Measurements from ENCODE around the gene PRKG2.

The PRKG2 gene, protein sequence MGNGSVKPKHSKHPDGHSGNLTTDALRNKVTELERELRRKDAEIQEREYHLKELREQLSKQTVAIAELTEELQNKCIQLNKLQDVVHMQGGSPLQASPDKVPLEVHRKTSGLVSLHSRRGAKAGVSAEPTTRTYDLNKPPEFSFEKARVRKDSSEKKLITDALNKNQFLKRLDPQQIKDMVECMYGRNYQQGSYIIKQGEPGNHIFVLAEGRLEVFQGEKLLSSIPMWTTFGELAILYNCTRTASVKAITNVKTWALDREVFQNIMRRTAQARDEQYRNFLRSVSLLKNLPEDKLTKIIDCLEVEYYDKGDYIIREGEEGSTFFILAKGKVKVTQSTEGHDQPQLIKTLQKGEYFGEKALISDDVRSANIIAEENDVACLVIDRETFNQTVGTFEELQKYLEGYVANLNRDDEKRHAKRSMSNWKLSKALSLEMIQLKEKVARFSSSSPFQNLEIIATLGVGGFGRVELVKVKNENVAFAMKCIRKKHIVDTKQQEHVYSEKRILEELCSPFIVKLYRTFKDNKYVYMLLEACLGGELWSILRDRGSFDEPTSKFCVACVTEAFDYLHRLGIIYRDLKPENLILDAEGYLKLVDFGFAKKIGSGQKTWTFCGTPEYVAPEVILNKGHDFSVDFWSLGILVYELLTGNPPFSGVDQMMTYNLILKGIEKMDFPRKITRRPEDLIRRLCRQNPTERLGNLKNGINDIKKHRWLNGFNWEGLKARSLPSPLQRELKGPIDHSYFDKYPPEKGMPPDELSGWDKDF

DNA sequence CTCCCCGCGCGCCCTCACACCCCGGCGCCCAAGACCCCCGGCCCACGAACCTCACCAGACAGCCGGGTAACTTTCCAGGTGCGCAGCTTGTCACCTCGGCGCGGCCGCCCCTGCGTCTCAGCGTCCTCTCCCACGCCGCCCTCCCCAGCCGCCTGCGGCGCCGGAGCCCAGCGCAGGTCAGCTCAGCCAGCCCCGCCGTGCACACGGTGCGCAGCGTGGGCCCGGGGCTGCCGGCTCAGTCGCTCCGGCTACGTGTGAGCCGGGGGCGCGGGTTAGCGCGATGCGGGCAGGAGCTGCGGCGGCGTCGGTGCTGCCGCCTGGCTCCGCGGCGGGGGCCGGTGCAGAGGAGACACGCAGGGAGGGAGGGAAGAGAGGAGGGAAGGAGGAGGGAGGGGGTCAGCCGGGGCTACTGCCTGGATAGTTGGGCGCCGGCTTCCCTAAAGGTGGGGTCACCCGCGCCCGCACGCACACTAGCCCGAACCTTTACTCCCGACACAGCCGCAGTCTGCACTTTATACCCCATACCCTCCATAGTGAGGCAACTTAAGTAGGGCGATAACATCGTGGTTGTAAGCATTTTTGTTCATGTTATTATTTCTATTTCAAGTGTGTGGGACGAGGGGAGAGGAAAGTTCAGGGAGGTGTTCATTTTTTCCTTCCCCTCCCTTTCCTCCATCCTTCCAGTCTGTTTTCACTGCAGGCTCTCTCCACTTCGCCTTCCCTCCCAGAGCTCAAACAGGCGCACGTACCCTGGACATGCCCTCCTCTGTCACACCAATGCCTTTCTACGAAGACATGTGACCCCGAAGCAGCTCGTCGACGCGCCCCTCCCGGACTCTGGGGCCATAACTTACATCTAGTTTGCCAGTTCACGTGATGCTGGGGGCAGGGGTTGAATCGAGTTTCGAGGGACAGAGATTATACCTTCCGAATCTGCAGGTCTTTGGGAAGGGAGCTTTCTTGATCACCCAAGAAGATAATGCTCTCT is at the start of gene PRKG2:
Gene PRKG2, minus strand, starts transcription at position 342 of the 988 bp plus-strand sequence. CDS start 10,175 bp downstream, outside the sequence.
- H3K9ac ChIP-seq (ENCODE audit: low read length): peak within 1 kb of the TSS; percentile 70
- H3K36me3 ChIP-seq (ENCODE audit: control insufficient read depth, insufficient read depth, low read length, severe bottlenecking): no peaks in the 10 kb centered on the region
- H3K4me3 ChIP-seq (ENCODE audit: low read length): peak within 1 kb of the TSS; percentile 83
- H3K4me1 ChIP-seq (ENCODE audit: control insufficient read depth, insufficient read depth, low read length): peaks cover 14% of the 10 kb centered on the region
- no peaks in the 10 kb centered on the region for H3K27me3 ChIP-seq (replicated peaks; ENCODE audit: control insufficient read depth, insufficient read depth, low read length)
- peak; percentile 68 for DNase-seq (ENCODE audit: low read depth)
- peaks cover 4% of the 10 kb centered on the region for H3K9me3 ChIP-seq (ENCODE audit: control insufficient read depth, low read length)

DNA sequence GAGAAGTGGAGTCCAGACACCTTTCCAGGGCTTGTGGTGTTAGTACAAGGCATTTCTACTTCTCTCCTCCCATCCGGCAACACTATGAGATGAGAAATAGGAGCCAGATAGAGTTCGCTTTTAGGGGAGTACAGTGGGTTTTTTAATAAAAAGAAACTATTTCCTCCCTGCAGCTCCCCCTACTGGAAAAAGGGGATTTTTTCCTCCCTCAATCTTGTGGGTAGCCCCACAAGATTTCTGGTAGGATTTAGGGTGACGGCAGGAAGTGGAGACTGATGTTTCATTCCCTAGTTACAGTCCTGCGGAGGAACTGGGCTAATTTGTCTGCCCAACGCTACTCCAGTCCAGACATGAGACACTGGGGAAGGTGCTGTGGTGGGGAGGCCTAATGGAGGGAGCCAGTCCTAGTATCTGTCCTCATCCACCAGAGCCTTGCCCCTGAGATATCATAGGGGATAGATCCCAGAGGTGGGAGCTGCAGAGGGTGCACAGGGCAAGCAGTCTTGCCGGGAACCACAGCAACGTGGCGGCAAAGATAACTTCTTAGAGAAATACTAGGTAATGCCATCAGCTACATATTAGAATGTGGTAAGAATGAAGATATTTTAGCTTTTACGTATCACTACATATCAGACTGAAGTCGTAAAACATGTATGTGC is 45.5 kb upstream of the PRKG2 start:
- DNase-seq (ENCODE audit: low read depth): no peak
- no peaks in the 10 kb centered on the region for H3K36me3 ChIP-seq (ENCODE audit: control insufficient read depth, insufficient read depth, low read length, severe bottlenecking)
- peaks cover 19% of the 10 kb centered on the region for H3K4me1 ChIP-seq (ENCODE audit: control insufficient read depth, insufficient read depth, low read length)
- H3K4me3 ChIP-seq (ENCODE audit: low read length): no peak overlapping the region
- no peak overlapping the region for H3K9ac ChIP-seq (ENCODE audit: low read length)
- no peaks in the 10 kb centered on the region for H3K27me3 ChIP-seq (replicated peaks; ENCODE audit: control insufficient read depth, insufficient read depth, low read length)
- H3K9me3 ChIP-seq (ENCODE audit: control insufficient read depth, low read length): no peaks in the 10 kb centered on the region

DNA sequence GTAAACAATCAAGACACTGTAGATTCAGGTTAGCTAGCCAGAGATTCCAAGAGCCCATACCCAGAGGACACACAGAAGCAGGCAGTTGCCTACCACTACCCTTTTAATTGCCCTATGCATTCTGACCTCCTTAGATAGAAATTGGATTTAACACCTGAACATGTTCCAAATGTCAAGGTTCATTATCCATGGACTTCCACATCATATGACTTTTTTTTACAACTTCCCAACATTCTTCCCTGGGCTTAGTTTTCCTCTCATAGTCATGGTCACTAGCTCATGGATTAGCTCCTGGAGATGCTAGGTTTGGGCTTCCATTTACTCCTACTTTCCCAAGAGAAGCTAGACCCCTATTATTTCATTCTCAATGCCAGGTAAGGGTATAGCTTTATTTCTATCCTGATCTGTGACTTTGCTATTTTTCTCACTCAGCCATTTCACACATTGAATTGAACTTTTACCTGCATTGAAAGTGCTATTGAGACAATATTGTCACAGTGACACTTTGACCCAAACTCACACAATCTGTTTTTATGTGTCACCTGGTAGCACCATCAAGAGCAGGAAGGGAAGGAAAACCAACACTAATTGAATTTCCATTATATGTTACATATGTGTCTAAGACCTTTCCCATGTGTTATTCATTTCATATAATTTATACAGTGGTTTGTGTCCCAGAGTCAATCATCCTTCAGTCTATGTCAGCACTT is 44.0 kb upstream of the PRKG2 start:
- DNase-seq (ENCODE audit: low read depth): no peak
- Histone ChIP-seq H3K9me3 (ENCODE audit: control insufficient read depth, low read length) (no peaks in the 10 kb centered on the region), H3K4me1 (ENCODE audit: control insufficient read depth, insufficient read depth, low read length) (peaks cover 26% of the 10 kb centered on the region), H3K27me3 (replicated peaks; ENCODE audit: control insufficient read depth, insufficient read depth, low read length) (no peaks in the 10 kb centered on the region), H3K4me3 (ENCODE audit: low read length) (no peak overlapping the region), H3K9ac (ENCODE audit: low read length) (no peak overlapping the region), H3K36me3 (ENCODE audit: control insufficient read depth, insufficient read depth, low read length, severe bottlenecking) (no peaks in the 10 kb centered on the region)

DNA sequence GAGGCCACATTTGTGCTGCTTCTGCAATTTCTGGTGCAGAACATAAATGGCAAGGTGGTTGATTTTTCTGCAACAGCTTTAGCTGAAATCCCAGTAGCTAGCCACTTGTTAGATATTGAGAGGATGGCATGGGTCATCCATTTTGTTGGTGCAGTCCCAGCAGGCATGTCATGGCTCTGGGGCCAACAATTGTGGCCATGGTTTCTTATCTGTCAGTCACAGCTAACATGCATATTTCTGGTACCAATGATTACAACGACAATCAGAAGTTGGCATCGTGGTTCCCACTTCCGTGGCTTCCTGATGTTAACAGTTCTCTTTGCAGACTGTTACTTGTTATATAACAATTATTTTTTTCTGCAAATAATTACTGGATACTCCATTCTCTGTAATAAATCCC is 42.8 kb upstream of the PRKG2 start:
- no peak overlapping the region for H3K9ac ChIP-seq (ENCODE audit: low read length)
- no peaks in the 10 kb centered on the region for H3K9me3 ChIP-seq (ENCODE audit: control insufficient read depth, low read length)
- H3K4me3 ChIP-seq (ENCODE audit: low read length): no peak overlapping the region
- H3K27me3 ChIP-seq (replicated peaks; ENCODE audit: control insufficient read depth, insufficient read depth, low read length): no peaks in the 10 kb centered on the region
- DNase-seq (ENCODE audit: low read depth): no peak
- H3K36me3 ChIP-seq (ENCODE audit: control insufficient read depth, insufficient read depth, low read length, severe bottlenecking): no peaks in the 10 kb centered on the region
- peaks cover 26% of the 10 kb centered on the region for H3K4me1 ChIP-seq (ENCODE audit: control insufficient read depth, insufficient read depth, low read length)

DNA sequence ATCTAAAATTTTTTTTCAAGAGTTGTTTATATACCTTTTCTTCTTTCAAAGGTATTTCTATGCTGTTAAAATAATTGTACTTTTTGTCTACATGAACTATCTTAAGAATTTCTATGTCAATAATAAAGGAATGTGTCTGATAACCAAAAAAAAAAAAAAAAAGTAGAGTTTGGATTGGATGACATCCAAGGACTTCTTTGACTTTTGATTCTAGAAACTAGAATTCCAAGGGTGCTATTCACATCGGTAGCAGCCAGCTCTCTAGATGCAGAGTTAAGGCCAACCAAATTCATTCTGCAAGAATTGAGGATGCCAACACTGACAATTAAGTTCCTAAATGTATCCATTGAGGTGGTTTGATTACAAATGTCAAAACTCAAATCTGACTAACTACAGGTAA is 42.0 kb upstream of the PRKG2 start:
- no peak overlapping the region for H3K9ac ChIP-seq (ENCODE audit: low read length)
- H3K36me3 ChIP-seq (ENCODE audit: control insufficient read depth, insufficient read depth, low read length, severe bottlenecking): no peaks in the 10 kb centered on the region
- H3K9me3 ChIP-seq (ENCODE audit: control insufficient read depth, low read length): no peaks in the 10 kb centered on the region
- H3K27me3 ChIP-seq (replicated peaks; ENCODE audit: control insufficient read depth, insufficient read depth, low read length): no peaks in the 10 kb centered on the region
- H3K4me3 ChIP-seq (ENCODE audit: low read length): no peak overlapping the region
- peak; percentile 45 for DNase-seq (ENCODE audit: low read depth)
- H3K4me1 ChIP-seq (ENCODE audit: control insufficient read depth, insufficient read depth, low read length): peaks cover 26% of the 10 kb centered on the region

DNA sequence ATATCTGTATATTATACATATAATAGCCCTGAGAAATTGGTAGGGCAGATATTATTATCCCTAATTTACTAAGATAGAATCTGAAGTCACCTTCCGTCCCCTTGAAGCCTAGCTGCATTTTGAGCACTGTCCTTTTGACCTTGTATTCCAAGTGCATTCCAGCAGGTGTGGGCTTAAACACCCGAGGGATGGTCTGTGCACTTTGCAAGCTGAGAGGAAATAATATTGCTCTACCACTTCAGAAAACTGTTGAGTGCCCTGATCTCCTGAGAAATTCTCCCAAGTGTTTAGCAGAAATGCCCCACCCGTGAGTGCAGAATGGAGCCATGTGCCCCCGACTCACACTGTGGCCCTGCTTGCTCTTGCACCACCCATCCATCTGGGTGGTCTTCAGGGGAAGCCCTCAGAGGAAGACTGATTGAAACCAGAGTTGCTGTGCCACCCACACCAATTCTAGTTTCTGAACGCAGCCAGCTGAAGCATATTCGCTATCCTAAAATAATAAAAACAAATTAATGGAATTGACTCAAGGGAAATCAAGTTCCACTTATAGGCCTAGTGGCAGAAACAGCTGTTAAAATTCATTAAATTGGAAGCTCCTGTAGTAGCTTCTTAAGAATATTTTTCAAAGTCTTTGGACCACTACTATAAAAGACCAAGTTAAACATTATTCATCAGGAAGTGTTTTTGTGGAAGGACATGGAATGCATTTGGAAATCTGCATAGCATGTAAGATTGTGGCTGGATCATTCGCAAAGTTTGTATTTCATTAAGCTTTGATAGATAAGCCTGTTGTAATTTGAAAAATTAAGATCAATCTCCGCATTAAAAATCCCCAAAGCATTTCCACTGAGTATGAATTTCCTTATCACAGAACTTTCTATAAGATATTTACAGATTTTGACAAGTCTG is 41.3 kb upstream of the PRKG2 start:
- H3K4me3 ChIP-seq (ENCODE audit: low read length): no peak overlapping the region
- H3K9ac ChIP-seq (ENCODE audit: low read length): peak overlapping the region; percentile 14
- no peaks in the 10 kb centered on the region for H3K36me3 ChIP-seq (ENCODE audit: control insufficient read depth, insufficient read depth, low read length, severe bottlenecking)
- peaks cover 26% of the 10 kb centered on the region for H3K4me1 ChIP-seq (ENCODE audit: control insufficient read depth, insufficient read depth, low read length)
- peak; percentile 15 for DNase-seq (ENCODE audit: low read depth)
- H3K9me3 ChIP-seq (ENCODE audit: control insufficient read depth, low read length): no peaks in the 10 kb centered on the region
- H3K27me3 ChIP-seq (replicated peaks; ENCODE audit: control insufficient read depth, insufficient read depth, low read length): no peaks in the 10 kb centered on the region

DNA sequence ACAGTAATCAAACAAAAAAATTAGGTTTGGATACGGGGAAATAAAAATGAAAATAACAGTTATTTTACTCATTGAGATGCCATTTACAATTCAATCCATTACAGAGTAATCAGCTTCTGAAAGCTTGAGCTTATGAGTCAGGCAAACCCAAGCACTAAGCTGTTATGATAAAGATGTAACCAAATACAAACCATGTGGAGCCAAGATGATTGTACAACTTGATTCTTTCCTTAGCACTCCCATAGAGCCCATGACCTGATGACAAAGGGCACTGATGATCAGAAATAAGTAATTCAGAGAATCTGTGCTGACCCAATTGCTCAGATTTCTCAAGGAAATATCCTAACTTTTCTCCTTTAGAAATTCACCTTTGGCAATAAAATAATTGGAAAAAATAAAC is 40.5 kb upstream of the PRKG2 start:
- Histone ChIP-seq H3K9ac (ENCODE audit: low read length) (no peak overlapping the region), H3K27me3 (replicated peaks; ENCODE audit: control insufficient read depth, insufficient read depth, low read length) (no peaks in the 10 kb centered on the region), H3K4me1 (ENCODE audit: control insufficient read depth, insufficient read depth, low read length) (peaks cover 26% of the 10 kb centered on the region), H3K4me3 (ENCODE audit: low read length) (no peak overlapping the region), H3K9me3 (ENCODE audit: control insufficient read depth, low read length) (no peaks in the 10 kb centered on the region), H3K36me3 (ENCODE audit: control insufficient read depth, insufficient read depth, low read length, severe bottlenecking) (no peaks in the 10 kb centered on the region)
- DNase-seq (ENCODE audit: low read depth): peak; percentile 80

DNA sequence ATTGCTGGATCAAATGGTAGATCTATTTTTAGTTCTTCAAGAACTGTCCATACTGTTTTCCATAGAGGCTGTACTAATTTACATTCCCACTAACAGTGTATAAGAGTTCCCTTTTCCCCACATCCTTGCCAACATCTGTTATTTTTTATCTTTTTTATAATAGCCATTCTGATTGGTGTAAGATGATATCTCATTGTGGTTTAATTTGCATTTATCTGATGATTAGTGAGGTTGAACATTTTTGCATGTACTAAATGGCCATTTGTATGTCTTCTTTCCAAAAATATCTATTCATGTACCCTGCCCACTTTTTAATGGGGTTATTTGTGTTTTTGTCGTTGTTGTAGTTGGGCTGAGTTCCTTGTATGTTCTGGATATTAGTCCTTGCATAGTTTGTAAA is 35.4 kb upstream of the PRKG2 start:
- H3K9me3 ChIP-seq (ENCODE audit: control insufficient read depth, low read length): no peaks in the 10 kb centered on the region
- no peaks in the 10 kb centered on the region for H3K27me3 ChIP-seq (replicated peaks; ENCODE audit: control insufficient read depth, insufficient read depth, low read length)
- DNase-seq (ENCODE audit: low read depth): no peak
- no peaks in the 10 kb centered on the region for H3K36me3 ChIP-seq (ENCODE audit: control insufficient read depth, insufficient read depth, low read length, severe bottlenecking)
- H3K4me1 ChIP-seq (ENCODE audit: control insufficient read depth, insufficient read depth, low read length): peaks cover 6% of the 10 kb centered on the region
- H3K4me3 ChIP-seq (ENCODE audit: low read length): no peak overlapping the region
- H3K9ac ChIP-seq (ENCODE audit: low read length): no peak overlapping the region

DNA sequence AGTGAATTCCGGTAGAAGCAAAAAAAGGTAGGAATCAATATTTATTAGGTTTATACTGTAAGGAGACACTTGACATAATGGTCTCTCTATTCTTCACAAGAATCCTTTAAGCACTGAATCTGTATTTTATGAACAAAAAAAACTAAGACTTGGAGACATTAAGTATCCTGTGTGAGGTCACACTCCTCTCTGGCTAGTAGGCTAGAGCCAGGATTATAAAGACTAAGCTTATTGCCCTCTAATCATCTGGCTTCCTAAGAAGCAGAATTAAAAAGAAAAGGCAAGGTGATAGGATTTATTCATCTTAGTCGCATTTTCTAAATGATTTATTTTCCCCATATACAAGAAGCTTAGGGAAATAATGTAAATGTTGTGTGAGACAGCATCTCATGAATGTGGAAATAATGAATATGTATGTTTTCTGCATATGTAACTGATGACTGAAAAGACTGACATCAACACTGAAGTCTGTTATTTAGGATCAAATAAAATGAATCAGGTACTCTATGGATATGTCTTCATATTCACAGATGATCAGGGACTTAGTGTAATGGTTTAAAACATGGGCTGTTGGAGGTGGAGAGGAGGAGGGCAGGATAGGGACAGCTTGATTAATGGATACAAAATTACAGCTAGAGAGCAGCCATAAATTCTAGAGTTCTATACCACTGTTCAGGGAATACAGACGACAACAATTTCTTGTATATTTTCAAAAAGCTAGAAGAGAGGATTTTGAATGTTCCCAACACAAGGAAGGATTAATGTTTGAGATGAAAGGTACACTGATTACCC is 30.4 kb upstream of the PRKG2 start:
- no peak for DNase-seq (ENCODE audit: low read depth)
- Histone ChIP-seq H3K27me3 (replicated peaks; ENCODE audit: control insufficient read depth, insufficient read depth, low read length) (no peaks in the 10 kb centered on the region), H3K4me3 (ENCODE audit: low read length) (no peak overlapping the region), H3K9ac (ENCODE audit: low read length) (no peak overlapping the region), H3K36me3 (ENCODE audit: control insufficient read depth, insufficient read depth, low read length, severe bottlenecking) (no peaks in the 10 kb centered on the region), H3K9me3 (ENCODE audit: control insufficient read depth, low read length) (no peaks in the 10 kb centered on the region), H3K4me1 (ENCODE audit: control insufficient read depth, insufficient read depth, low read length) (no peaks in the 10 kb centered on the region)
